ENCODE measurements around the gene PDE4D.
"Not testable (repeated sequence)": the region's sequence is repeated elsewhere in the genome, so short reads cannot be mapped to it uniquely, and the experiment has no call there.

The PDE4D gene

DNA sequence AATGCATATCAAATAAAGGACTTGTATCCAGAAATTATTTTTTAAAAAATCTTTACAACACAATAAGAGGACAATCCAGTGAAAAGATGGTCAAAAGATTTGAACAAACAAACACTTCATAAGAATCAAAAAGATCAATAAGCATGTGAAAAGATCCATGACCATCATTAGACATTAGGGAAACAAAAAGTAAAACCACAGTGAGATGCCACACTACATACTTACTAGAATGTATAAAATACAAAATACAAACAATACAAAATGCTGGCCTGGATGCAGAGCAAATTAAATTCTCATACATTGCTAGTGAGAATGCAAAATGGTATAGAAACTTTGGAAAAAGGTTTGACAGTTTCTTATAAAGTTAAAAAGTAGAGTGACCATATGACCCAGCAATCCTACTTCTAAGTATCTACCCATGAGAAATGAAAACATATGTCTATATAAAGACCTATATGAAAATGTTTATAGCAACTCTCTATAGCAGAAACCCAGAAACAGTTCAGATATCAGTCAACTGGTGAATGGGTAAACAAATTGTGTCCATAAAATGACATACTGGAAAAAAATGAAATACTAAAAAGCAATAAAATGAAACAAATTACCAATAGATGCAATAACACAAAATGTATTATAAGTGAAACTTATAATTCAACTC, 884.6 kb downstream of the PDE4D start:
- in situ Hi-C loops (cut with MboI; ENCODE audit: low pct_unique_long_range_greater_than_20kb, low sequenced_read_pairs) = no loop called here
- DNase-seq = no peak

DNA sequence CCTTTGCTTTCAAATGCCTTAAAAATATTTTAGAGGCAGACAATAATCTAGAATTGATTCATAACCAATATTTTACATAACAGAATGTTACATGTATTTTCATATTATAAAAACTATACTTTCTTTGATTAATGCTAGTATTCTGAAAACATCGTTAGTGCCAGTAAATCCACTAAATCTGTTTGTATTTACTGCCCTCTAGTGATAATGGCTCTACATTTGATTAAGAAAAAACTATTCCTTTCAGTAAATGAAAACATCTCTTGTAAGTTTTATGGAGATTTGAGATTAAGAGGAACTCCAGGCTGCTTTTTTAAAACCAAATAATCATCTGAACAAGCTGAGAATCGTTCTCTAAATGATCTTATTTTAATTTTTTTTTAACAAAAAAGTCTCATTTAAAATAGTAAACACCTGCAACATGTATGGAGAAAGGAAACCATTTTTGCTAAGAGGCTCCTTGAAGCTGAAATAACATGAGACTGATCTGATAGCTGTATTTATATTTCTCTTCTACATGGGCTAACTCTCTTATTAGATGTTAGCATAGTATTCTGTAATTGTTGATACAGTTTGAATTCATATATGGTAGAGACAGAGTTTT, 886.0 kb downstream of the PDE4D start:
- in situ Hi-C loops (cut with MboI; ENCODE audit: low pct_unique_long_range_greater_than_20kb, low sequenced_read_pairs) = no loop called here
- DNase-seq = peak; percentile 42

DNA sequence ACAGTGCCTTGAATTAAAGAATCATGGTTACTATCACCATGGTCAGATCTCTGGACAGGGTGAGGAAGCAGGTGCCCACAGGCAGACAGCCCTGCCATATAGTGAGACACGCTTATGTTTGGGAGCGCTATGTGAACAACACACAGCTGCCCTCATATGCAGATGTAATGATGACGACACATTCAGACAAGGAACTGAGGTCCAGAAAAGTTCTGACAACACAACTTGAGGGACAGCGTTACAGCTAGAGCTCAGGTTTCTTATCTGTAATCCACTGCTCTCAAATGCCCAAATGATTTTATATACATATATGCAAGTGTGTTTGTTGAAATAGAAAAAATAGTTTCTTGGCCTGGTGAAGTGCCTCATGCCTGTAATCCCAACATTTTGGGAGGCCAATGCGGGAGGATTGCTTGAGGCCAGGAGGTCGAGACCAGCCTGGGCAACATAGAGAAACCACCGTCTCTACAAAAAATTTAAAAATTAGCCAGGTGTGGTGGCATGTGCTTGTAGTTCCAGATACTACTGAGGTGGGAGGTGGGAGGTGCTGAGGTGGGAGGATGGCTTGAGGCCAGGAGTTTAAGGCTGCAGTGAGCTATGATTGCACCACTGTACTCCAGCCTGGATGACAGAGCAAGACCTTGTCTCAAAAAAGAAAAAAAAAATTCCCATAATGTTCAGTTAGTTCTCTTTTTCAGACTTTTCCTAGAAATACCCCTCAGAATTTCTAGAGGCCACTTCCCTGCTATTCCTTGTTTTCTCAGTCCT, 887.4 kb downstream of the PDE4D start:
- in situ Hi-C loops (cut with MboI; ENCODE audit: low pct_unique_long_range_greater_than_20kb, low sequenced_read_pairs) = no loop called here
- no peak for DNase-seq

DNA sequence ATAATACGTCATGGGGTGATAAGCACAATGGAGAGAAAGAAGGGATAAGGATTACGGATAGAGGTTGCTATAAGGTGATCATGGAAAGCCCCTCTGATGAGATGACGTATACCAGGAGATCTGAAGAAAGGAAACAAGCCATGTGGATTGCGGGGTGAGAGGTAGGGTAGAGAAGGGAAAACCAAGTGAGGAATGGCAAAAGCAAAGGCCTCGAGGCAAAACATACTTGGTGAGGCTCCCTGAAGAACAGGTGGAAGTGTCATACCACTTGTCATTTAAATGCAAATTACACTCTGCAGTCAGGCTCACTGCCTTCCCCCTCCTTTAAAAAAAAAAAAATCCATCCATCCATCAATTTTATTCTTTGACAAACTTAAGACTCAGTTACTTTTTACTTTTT, 889.9 kb downstream of the PDE4D start:
- in situ Hi-C loops (cut with MboI; ENCODE audit: low pct_unique_long_range_greater_than_20kb, low sequenced_read_pairs) = no loop called here
- DNase-seq = no peak

DNA sequence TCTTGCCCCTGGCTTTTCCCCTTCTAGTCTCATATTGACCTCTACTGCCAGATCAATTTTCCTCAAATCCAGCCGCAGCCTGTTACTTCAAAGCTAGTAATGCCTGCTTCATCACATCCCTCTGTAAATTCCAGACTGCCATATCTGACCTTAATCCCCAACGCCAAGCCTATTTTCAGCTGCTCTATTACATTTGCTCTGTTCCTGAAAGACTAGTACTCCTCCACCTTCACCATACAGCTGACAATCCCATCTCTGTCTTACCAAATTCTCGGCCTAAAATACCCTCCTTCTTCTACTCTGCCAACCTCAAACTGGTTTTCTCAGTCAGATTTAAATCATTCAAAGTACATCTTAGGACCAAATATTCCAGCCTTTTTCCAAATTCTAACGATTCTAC, 890.4 kb downstream of the PDE4D start:
- in situ Hi-C loops (cut with MboI; ENCODE audit: low pct_unique_long_range_greater_than_20kb, low sequenced_read_pairs) = no loop called here

DNA sequence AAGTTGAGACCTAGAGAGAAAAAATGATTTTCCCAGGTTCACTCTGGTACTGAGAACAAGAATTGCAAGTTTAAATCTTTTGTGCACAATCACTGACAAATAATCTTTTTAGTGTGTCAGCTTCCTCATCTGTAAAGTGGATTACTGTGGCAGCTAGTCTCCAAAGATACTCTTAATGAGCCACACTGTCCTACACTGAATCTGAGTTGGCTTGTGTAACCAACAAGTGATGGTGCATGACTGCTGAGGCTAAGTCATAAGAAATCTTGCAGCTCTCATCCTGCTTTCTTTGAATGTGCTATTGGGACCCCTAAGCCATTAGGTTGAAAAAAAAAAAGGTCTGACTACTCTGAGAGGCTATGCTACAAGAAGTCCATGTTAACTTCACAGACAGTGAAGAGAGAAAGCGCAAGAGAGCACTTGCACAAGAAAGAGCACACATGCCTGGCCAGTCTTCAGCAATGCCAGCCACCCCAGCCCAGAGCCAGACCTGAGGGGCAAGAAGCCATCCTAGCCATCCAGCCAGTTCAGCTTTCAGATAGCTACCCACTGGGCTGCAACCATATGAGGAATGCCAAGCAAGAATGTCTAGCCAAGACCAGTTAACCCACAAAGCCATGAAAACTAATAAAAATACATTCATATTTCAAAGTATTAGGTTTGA, 891.2 kb downstream of the PDE4D start:
- DNase-seq = no peak
- in situ Hi-C loops (cut with MboI; ENCODE audit: low pct_unique_long_range_greater_than_20kb, low sequenced_read_pairs) = no loop called here

More for the DNA sequence above, 890.4 kb downstream of the PDE4D start:
- no peak for DNase-seq

DNA sequence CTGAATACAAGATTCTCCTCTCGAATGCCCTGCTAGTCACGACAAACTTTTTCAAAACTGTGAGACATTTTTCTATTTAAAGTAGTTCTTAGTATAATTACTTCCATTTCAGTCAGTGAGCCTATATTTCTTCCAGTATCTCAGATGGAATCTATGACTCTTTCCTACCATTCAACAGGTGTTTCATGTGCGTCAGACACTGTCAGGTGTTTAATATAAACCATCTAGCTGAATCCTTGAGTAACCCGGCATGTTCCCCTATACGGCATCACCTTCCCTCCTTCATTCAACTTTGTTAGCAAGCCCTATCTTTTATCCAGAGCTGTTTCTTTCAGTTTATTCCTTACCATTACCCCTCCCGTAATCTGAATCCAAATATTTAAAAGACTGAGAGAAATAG, 891.8 kb downstream of the PDE4D start:
- in situ Hi-C loops (cut with MboI; ENCODE audit: low pct_unique_long_range_greater_than_20kb, low sequenced_read_pairs) = no loop called here
- no peak for DNase-seq

DNA sequence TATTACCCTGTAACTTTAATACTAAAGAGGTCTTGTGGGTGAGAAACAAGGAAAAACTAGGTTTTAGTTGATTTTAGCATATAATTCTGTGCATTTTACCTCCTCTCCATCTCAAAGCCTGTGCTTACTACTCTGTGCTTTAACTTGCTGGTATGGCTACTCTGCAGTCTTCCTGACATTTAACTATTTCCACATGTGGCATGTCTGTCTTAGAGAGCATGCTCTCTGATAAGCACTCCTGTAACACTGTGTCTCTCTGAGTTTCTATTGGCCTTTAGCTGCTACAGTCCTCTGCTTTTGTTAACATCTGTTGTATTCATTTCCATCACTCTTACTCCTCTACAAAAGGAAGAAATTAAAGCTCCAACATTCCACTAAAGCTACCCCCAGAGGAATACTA, 892.4 kb downstream of the PDE4D start:
- no peak for DNase-seq
- in situ Hi-C loops (cut with MboI; ENCODE audit: low pct_unique_long_range_greater_than_20kb, low sequenced_read_pairs) = no loop called here

DNA sequence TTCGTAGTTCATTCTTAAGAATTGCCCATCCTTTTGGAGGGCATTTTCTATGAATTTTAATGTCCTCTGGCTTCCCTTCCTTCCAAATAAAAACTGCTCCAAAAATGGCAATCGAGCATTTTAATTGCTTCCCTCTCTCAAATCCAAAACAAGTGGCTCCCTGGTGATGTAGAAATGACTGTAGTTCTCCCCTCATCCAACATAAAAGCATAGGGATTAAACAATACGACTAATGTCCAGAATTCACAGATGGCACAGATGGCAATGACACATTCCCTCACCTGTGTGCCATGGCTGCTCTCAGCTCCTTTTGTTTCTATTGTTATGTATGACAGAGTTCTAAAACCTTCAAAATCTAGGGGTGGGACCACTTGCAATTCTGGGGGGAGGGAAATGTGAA, 893.3 kb downstream of the PDE4D start:
- DNase-seq = no peak
- in situ Hi-C loops (cut with MboI; ENCODE audit: low pct_unique_long_range_greater_than_20kb, low sequenced_read_pairs) = no loop called here

DNA sequence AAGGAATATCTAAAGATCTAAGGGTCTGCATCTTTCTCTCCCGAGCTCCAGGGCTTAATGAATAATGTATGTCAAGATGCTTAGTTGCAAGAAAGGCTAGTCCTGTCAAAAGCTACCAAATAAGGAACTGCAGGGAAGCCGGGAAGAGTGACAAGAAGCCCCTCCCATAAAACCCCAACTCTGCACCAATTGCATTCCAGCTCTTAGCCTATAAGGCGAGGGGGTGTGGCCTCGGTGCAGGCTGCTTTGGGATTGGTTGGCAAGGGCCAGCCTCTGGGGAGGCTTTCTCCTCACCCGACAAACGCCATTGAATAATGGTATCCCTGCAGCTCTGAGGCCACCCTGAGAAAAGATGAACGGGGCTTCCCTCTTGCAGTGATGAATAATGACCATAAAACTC, 893.7 kb downstream of the PDE4D start:
- DNase-seq = no peak
- in situ Hi-C loops (cut with MboI; ENCODE audit: low pct_unique_long_range_greater_than_20kb, low sequenced_read_pairs) = no loop called here

DNA sequence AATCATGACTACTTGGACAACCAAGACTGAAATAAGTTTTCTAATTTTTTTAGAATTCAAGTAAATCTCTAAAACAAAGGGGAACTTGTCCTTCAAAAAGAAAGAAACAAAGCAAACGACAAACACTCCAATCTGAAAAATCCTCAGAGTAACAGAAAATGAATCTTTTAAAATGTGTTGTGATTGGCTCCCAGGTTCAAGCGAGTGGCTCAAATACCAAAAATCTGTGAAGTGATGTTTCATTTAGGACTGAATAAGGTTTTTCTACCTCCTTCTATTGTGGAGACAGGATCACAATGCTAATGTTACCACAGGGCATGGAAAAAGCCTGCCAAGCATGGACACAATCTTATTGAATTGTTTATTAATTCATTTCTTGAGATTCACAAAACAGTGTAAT, 895.0 kb downstream of the PDE4D start:
- no peak for DNase-seq
- in situ Hi-C loops (cut with MboI; ENCODE audit: low pct_unique_long_range_greater_than_20kb, low sequenced_read_pairs) = no loop called here

DNA sequence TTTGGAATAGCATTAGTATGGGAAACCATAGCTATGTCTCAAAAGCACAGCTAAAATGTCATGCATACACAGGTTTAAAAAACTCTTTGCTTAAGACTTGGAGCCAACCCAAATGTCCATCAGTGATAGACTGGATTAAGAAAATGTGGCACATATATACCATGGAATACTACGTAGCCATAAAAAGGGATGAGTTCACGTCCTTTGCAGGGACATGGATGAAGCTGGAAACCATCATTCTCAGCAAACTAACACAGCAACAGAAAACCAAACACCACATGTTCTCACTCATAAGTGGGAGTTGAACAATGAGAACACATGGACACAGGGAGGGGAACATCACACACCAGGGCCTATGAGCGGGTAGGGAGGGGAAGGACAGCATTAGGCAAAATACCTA, 897.7 kb downstream of the PDE4D start:
- in situ Hi-C loops (cut with MboI; ENCODE audit: low pct_unique_long_range_greater_than_20kb, low sequenced_read_pairs) = not testable (repeated sequence)

DNA sequence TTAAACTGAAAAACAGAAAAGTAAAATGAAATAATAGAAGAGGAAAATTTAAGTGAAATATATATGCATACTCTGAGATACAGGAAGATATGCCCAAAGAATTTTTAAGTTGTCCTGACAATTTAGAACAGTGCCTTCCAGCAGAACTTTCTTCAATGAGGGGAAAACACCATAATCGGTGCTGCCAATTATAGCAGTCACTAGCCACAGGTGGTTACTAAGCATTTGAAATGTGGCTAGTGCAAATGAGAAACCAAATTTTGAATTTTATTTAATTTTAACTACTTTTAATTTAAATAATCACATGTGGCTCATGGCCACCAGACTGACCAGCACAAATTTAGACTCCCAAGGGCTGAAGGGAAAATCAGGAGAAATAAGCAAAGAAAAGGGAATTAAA, 900.1 kb downstream of the PDE4D start:
- no peak for DNase-seq
- in situ Hi-C loops (cut with MboI; ENCODE audit: low pct_unique_long_range_greater_than_20kb, low sequenced_read_pairs) = no loop called here

More for the DNA sequence above, 897.7 kb downstream of the PDE4D start:
- not testable (repeated sequence) for DNase-seq

DNA sequence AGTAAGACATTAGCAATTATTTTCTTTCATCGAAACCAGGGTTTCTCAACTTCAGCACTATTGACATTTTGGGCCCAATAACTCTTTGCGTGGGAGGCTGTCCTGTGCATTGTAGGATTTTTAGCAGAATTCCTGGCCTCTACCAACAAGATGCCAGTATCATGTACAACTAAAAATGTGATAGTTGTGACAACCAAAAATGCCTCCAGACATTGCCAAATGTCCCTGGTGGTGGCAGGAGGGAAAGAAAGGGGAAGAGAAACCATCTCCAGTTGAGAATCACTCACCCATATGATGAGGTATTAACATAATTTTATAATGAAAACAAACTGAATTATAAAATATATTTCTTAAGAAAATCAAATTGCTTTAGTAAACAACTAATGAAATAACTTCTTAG, 904.6 kb downstream of the PDE4D start:
- in situ Hi-C loops (cut with MboI; ENCODE audit: low pct_unique_long_range_greater_than_20kb, low sequenced_read_pairs) = no loop called here
- DNase-seq = no peak

DNA sequence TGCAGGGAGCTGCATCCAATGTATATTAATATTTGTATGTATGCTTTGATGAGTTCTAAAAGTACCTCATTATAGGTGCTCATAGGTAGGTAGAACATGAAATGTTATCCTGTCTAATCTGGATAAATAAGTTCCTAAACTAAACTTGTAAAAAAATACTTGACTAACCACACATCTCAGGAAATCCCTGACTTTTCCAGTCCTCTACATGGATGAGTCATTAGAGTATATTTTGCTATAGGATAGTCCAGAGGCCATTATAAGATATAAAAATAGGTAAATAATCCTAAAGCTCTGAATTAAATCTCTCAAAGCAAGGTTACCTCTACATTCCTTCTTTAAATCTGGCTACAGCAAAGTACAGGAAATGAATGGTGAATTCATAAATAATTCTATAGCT, 906.3 kb downstream of the PDE4D start:
- in situ Hi-C loops (cut with MboI; ENCODE audit: low pct_unique_long_range_greater_than_20kb, low sequenced_read_pairs) = no loop called here
- DNase-seq = no peak

DNA sequence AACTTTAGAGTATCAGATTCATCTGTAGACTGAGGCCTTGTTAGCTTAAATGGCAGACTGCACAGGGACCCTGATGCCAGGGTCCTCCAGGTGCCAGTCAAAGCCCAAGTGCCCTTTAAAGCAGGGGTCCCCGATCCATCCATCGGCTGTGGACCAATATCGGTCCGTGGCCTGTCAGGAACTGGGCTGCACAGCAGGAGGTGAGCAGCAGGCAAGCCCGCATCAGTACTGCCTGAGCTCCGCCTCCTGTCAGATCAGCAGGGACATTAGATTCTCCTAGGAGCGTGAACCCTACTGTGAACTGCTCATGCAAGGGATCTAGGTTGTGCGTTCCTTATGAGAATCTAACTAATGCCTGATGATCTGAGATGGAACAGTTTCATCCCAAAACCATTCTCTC, 907.2 kb downstream of the PDE4D start:
- in situ Hi-C loops (cut with MboI; ENCODE audit: low pct_unique_long_range_greater_than_20kb, low sequenced_read_pairs) = no loop called here

DNA sequence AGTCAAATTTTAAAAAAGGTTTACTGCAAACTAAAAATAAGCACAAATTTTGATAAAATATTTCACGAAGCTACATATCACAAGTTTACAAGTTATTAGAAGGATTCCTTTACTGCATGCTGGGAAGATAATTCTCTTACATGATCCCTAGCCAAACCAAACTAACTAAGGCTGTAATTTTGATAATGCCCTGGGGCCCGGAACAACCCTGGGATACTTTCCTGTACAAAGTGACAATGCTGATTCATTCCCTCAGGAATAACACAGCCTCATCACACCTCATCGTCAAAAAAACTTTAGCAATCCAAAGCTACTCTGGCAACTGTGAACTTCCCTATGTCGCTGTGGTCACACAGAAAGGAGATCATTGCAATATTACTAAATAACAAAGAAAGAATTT, 907.8 kb downstream of the PDE4D start:
- no peak for DNase-seq
- in situ Hi-C loops (cut with MboI; ENCODE audit: low pct_unique_long_range_greater_than_20kb, low sequenced_read_pairs) = no loop called here

More for the DNA sequence above, 907.2 kb downstream of the PDE4D start:
- no peak for DNase-seq

DNA sequence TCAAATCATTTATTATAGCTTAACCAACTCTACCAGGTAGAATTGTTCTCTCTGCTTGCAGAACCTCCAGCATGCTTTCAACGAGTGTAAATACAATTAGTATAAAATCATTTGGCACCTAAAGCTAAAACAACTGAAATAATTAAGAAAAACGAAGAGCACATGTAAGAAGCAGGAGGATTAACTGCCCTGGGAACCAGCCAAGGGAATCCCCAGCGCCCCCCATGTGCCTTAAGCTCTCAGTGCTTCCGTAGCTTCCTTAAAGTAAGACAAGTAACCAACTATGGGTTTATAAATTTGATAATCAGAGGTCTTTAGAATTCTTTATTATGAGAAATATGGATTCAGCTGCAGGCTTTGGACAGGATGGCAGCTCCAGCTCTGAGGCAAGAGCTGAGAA, 908.2 kb downstream of the PDE4D start:
- no peak for DNase-seq

DNA sequence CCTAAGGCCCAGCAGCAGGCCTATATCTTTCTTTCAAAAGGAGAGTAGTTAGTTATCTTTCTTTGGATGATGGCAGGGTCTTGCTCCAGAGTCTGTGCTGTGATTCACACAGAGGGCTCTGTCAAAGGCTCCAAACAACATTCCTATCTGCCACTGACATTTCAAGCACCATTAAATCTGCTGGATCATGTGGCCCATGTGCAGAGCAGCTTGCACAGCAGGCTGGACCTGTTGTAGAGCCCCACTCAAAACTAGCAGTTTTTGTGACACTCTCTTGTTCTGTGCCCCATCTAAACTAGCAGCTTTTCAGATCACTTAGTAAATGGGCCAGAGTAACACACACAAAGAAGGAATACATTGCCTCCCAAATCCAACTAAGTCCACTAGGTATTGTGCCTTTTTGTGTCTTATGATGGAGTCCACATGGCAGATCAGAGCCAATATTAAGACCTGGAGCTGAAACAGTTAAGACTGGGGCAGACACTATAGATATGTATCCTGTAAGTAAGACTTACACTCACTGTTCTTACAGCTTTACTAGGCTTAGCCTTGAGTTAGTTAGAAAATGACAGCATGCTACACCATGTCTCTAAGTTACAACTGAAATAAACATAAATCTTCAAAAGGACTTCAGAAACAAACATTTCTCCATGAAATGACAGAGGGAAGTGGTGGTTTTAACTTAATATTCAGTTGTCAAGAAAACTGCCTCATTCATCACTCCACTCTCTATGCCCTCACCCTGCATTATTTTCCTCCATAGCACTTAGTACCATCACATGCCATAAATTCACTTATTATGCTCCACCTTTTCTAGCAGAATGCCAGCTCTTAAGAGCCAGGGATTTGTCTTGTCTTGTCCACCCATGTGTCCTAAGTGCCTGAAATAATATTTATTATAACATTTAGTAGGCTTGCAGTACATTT, 909.7 kb downstream of the PDE4D start:
- no peak for DNase-seq
- in situ Hi-C loops (cut with MboI; ENCODE audit: low pct_unique_long_range_greater_than_20kb, low sequenced_read_pairs) = no loop called here

More for the DNA sequence above, 908.2 kb downstream of the PDE4D start:
- in situ Hi-C loops (cut with MboI; ENCODE audit: low pct_unique_long_range_greater_than_20kb, low sequenced_read_pairs) = no loop called here
